LNCAP (cell line): ENCODE data around the gene PSMD11.

Experiments used
- TF ChIP-seq, protein P1 (sequence below): fragments of 450-650 bp; IDR thresholded peaks from 2 replicates; pipeline ENCODE4 v1.5.1; 2017; ENCODE audit warnings: mild to moderate bottlenecking

PSMD11 gene

DNA sequence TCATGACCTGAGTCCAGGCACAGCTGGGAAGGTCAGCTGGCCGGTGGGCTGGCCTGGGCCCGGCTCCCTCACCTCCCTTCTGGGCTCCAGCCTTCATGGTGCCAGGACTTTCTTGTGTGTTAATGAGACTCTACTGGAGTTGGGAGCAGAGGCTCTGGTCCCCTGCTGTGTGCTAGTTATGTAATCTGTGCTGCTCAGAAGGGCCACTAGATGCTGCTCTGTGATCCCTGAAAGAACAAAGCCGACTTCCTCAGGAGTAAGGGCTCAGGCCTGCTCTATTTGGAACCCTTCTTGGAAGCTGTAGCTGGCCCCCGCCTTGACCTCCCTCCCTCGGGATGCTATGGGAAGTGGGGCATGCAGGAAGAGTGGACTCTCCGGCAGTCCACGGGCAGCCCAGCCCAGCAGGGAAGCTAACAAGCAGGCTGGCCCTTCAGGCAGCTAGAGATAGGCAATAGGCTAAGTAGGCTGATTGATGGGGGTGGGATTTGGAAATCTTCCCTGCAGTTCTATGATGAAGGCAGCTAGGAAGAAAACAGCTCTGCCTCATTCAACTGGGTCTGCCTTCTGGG lies 39.2 kb downstream of the PSMD11 start:
- TF ChIP-seq, protein P1, sequence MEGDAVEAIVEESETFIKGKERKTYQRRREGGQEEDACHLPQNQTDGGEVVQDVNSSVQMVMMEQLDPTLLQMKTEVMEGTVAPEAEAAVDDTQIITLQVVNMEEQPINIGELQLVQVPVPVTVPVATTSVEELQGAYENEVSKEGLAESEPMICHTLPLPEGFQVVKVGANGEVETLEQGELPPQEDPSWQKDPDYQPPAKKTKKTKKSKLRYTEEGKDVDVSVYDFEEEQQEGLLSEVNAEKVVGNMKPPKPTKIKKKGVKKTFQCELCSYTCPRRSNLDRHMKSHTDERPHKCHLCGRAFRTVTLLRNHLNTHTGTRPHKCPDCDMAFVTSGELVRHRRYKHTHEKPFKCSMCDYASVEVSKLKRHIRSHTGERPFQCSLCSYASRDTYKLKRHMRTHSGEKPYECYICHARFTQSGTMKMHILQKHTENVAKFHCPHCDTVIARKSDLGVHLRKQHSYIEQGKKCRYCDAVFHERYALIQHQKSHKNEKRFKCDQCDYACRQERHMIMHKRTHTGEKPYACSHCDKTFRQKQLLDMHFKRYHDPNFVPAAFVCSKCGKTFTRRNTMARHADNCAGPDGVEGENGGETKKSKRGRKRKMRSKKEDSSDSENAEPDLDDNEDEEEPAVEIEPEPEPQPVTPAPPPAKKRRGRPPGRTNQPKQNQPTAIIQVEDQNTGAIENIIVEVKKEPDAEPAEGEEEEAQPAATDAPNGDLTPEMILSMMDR, result peak; percentile 77

- TF ChIP-seq, protein P1, result no peak
Measured at GRCh38 chr17:32484041-32484461, 39.7 kb downstream of the PSMD11 start.

DNA sequence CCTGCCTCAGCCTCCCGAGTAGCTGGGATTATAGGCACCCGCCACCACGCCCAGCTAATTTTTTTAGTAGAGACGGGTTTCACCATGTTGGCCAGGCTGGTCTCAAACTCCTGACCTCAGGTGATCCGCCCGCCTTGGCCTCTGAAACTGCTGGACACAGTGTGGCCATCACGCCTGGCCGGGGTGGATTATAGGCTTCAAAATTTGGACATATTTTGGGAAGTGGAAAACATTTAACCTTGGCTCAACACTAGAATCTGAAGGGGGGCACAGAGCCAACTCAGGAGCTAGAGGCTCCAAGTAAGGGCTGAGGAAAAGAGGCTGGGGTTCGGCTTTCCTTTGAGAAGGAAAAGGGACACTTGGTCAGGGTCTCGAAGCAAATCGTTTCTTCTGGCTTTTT lies 40.3 kb downstream of the PSMD11 start:
- TF ChIP-seq, protein P1, result no peak

DNA sequence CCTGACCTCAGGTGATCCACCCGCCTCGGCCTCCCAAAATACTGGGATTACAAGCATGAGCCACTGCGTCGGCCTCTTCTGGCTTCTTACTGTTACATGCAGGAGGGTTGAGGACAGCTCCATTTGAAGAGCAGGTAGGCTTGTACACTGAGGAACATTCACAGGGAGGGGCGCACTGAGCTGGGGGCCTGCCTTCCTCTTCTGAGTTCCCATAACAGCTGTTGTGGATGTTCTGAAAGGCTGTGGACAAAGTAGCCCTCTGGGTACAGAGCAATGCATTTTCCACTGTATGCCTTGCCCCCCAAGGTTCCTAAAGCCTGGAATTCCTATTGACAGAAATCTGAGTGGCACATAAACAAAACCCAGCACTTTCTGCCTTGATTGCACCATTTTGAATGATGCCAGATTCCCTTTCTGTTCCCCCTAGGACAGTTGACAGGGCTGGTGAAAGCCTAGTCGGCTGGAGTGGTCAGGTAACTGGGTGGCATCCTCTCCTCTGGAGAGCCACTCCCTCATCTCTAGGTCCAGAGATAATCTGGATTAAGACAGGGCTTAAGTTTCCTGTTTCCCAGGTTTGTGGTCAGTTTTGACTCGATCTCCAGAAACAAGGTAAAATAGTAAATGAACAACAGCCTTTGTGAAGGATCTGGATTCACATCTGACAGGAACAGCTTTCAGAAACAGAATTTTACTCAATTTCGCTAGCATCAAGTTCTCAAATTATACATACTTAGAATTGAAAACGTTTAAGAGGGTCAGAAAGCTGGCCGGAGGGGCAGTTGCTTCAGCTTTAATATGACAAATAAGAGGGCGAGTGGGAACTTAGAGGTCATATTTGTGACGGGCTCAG lies 41.2 kb downstream of the PSMD11 start:
- TF ChIP-seq, protein P1, result no peak

DNA sequence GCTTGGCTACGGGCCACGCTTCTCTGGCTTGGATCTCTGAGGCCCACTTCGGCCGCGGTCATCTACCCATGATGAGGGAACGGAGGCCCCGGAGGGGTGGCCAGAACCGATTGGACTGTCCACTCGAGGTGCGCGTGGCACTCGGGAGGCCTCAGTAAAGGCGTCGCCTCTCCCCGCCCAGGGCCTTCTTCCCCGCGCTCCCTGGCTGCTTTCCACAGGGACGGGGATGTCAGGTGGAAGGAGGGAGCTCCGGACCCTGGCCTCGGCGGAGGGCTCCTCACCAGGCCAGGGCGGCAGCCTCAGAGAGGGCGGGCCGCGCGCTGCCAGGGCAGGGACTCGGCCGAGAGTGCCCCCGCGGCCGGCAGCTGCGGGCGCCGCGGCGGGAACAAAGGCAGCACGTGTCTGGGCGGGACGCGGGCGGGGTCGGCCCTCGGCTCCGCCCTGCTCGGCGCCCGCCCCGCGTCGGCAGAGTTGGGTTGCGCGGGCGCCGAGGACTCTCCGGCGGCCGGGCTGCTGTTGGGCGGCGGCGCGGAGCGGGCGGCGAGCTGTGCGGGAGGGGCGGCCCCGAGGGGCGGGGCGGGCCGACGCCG lies 41.9 kb downstream of the PSMD11 start:
- TF ChIP-seq, protein P1, result no peak

GRCh38 chr17:32486701-32487472 lies 42.6 kb downstream of the PSMD11 start, which contains the start of gene CDK5R1:
Gene CDK5R1 (plus strand): TSS chr17:32486993. CDS start chr17:32487621, 628 bp downstream.
- TF ChIP-seq, protein P1, result no peak
